CD4-positive, alpha-beta T cell treated with Interleukin-15 for 4 hours (primary cell): Measurements from ENCODE around the gene CFAP99.

Experiments used
- DNase-seq: peaks from one replicate; pipeline ENCODE4 v3.0.0-alpha.2; 2020; ENCODE audit warnings: low spot score

Gene CFAP99

DNA sequence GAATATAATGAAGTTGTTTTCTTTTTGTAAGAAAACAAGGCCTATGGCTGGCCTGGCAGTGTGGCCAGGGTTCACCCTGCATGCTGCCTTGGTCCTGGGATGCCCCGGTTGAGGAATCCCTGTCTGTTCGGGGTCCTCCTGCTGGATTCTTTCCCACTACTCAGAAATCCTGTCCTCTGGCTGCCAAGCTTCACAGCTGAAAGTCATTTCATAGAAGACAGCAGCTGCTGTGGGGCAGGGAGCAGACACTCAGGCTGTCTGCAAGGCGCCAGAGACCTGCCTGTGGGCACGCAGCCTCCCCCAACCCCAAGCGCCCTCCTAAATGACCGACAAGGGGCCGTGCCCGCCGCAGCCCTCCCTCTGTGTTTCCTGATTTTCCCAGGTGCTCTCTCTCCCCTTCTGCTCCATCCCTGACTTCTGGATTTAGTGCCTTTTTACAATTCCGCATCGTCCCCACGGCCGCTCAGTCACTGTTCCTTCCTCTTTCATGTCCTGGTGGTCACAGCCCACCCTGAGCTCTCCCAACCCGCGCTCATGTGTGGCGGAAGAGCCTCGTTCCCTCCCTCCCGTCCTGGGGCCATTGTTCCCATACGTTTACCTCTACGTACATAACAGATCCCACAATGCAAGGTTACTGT lies 27.9 kb upstream of the CFAP99 start:
- DNase-seq = no peak

DNA sequence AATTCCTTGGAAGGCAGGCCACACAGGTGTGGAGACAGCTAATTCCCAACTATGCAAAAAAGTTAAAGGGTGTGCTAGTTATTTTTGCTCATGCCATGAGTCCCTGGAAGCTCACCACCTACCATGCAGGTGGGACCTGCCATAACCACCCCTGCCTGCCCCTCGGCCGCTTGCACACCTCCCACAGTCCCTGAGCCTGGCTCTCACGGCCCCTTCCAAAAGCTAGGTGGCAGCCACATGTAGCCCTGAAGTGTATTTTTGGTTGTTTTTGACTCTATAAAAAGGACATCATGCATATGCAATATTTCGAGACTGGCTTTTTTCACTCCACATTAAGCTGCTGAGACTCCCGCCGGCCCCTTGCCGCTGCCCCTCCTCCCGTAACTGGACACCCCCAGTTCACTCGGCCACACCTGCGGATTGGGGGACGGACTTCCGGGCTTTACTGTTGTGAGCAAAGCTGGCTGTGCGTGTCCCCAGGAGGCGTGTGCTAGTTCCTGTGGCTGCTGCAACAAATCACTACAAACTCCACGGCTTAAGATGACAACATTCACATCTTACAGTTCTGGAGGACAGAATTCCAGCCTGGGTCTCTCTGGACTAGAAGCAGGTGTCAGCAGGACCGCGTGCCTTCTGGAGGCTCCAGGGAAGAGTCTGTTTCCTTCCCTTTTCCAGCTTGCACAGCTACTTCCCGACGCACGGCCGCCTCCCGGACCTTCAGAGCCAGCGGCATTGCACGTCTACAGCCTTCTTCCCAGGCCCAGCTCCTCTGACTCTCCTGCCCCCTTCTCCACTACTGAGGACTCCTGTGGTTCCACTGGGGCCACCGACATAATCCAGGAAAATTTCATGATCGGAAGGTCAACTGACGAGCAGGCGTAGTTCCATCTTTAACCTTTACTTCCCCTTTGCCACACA lies 25.1 kb upstream of the CFAP99 start:
- no peak for DNase-seq

DNA sequence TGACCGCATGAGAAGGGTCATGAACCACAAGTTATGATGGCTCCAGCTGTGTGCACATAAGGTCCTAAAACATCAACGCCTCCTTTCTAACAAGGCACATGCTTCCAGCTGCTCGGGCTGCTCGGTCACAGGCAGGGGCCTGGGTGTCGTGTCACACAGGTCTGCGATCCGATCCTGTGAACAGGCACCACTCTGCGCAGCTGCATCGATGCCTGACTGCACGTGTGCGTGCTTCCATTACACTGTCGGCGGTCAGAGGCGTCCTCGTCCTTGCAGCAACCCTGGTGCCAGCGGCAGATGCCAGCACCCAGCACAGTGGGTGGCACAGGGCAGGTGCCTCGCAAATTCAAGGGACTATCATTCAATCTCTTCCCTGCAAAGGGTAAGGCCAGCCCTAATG lies 24.2 kb upstream of the CFAP99 start:
- DNase-seq = no peak

DNA sequence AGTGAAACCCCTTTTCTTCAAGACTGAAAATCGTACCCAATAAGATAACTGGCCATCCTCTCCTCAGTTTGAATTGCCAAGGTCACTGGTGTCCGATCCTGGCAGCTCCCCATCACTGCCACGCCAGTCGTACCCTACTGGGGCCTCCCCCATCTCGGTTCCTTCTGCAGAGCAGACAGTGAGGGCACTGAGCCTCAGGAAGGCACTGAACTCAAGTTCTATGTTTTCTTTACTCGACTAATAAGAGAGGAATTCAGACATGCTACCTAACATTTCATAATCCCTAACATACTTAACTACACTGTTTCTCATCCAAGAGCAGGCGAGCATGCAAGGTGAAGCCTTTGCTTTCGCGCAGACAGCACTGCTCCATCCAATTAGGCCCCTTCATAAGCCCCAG lies 23.7 kb upstream of the CFAP99 start:
- DNase-seq = no peak

DNA sequence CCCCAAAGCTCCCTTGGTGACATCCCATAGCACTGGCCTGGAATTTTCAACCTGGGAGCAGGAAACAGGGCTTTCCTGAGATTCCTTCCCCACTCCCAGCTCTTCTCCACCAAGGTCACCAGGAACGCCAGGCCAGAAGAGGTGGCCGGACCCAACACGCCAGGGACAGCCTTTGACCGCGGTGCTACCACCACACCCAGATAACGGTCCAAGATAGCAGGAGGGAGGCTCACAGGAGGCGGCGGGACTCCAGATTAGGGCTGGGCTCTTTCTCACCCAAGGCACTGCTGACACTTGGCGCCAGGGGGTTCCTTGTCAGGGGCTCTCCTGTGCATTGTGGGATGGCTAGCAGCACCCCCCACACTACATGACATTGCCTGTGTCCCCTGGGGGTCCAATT lies 23.2 kb upstream of the CFAP99 start:
- DNase-seq = no peak

DNA sequence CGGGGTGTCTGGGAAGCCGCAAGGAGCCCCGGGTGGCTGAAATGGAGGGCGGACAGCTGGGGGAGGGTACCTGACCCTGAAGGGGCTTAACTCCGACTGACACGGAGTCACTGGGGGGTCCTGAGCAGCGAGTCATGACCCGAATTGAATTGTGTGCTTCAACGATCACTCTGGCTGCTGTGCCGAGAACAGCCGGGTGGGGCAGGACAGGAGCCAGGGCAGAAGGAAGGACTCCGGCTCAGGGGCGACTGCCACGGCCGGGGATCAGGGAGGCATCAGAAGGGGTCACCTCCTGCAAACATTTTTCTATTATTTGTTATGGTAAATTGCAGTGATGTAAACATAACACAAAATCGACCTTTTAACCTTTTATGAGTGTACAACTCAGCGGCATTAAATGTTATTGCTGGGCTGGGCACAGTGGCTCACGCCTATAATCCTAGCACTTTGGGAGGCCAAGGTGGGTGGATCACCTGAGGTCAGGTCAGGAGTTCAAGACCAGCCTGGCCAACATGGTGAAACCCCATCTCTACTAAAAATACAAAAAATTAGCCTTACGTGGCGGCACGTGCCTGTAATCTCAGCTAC lies 21.9 kb upstream of the CFAP99 start:
- no peak for DNase-seq

DNA sequence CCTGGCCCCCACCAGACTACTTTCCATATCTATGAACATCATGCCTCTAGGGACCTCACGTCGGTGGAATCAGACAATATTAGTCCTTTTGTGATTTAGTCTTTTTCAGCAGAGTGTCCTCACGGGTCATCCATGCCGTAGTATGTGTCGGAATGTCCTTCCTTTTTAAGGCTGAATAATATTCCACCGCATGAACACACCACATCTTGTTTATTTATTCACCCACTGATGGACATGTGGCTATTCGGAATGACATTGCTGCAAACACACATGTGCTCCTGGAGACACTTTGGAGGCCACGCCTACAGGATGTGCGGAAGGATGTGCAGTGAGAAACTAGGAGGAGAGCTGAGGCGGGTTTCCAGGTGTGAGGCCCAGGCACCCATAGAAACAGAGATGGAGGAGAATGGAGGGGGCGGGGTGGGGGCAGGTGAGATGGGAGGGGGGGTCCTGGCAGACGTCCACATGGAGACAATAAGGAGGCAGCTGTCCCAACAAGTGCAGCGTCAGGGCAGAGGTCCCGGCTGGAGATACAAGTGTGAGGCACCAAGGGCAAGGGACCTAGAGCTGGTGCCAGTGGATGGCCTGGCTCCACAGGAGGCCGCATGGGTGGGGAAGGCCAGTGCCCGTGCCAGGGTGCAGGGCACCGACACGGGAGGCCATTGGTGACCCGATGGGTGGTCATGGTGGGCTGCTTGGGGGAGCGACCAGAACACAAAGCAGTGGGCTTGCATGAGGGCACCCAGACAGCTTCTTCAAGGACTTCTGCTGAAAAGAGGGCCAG lies 21.0 kb upstream of the CFAP99 start:
- DNase-seq = no peak

DNA sequence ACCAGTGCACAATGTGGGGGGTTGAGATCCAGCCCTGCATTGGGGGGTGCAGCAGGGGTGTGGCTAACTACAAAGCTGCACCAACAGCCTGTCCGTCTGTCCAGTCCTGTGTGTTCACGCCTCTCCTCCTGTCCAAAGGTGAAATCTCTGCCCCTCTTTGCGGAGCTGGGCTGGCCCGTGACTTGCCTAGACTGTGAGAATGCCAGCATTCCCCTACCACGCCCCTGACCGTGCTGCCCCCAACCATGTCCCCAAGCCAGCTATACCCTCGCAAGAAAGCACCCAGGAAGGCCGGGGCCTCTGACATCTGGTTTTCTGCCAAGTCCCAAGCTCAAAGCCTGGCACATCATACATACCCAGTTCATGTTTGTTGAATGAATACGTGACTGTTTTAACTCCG lies 19.5 kb upstream of the CFAP99 start:
- DNase-seq = no peak

DNA sequence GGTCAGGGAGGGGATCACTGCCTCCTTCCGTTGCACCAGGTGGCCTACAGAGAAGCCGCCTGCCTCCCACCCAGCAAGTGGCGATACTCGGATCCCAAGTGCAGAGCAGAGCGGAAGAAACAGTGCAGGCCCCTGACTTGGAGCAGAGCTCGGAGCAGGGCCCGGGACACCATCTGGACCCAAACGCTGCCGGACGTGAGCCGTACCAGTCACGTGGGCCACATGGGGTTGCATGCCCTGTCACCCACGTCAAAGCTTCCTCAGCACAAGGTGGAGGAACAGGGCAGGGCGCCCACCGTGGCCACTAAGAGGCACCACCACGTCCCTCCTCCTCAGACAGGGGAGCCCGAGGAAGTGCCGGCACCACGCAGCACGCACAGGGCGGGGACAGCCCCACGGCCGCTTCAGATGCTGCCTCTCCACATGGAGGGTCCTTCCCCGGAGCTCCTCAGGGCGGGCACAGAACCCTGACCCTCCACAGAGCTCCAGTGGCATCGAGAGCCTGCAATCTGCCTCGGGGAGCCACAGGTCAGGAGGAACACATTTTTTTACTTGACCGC lies 19.0 kb upstream of the CFAP99 start:
- no peak for DNase-seq

DNA sequence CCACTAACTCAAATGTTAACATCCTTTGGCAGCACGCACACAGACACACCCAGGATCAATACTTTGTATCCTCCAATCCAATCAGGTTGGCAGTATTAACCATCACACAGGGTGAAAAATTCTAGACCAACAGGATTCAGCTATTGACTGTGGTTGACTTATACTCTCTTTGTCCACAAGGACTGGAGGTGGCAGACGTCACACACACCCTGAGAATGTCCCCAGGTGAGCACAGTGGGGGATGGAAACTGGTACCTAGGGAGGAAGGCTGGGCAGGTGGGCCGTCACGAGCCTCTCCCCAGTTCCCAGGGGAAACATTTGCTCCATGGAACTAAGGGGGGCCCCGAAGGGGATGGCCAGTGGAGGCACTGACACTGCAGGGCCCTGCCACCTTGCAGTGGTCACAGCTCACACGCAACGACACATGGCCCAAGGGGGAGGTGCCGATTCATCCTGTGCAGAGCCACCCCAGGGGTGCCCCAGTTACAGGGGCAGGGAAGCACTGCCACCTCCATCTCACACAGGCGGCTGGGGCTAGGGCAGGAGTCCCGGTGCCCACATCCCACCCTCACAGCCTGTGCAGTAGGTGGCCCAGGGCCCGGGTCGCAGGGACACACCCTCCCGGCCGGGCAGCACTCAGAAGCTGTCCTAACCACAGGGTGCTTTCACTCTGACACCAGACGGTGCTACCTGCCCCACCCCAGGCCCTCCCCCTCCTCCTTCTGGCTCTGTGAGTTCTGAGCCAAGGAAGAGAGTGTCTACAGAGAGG lies 17.7 kb upstream of the CFAP99 start:
- no peak for DNase-seq

DNA sequence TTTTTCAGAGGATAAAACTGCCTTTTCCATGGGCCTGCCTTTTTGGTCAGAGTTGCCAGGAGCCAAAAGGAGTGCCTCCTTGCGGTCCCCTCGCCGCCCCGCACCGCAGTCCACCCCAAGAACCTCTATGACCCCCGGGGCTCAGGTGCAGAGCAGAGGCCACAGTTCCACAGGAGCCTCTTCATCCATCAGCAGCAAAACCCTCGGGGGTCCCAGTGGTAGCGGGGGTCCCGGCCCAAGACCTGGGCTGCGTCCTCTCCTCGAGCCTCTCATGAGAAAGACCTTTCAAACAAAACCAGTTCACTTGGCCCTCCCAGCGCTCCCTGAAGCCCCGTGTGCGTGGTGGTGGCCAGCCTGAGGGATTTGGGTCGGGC lies 17.2 kb upstream of the CFAP99 start:
- DNase-seq = no peak

DNA sequence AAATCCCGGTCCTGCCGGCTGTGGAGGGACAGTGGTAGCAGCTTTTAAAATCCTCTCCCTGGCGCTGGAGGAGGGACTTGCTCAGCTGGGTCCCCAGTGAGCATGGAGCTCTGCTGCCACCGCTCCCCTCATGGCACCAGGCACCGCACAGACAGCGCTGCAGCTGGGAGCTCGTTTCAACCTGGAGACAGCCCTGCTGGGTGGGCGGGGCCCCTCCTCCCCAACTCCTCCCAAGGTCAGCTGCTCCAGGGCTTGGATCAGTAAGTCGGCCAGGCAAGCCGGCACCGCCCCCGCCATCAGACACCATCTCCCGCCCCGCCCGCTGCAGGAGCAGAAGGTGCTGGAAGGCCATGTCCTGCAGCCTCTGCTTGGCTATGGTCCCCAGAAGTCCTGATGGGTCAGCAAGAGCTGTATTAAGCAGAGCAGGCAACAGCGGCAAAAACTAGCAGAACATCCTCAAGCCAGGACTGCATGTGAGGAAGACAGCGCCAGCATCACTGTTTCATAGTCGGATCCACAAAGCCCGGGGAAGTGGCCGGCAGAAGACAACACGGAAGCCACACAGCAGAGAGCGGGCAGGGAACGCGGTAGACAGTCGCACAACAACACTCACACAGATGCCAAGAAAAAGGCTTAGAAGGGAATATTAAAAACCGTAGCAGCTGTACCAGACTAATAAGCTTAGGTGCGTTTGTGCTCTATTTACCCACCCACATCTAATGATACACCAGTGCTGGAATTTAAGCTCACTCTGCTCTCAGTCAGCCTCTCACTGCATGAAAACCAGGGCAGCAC lies 16.5 kb upstream of the CFAP99 start:
- no peak for DNase-seq

DNA sequence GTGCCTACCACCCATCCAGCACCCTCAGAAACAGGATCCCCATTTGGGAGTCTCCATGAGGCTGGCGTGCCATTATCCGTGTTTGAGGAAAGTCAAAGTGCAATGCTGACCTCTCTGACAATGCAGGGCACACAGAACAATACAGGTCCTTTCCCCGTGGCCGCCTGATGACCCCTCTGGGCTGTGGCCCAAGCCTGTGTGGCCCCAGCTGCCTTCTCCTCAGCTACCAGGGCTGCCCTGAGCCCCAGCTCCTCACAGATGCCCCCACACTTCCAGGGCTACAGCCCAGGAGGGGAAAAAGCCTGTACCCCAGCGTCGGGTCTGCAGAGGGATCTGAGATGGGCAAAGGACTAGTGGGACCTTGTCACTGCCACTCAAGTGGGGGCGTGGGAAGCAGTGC lies 15.8 kb upstream of the CFAP99 start:
- no peak for DNase-seq

DNA sequence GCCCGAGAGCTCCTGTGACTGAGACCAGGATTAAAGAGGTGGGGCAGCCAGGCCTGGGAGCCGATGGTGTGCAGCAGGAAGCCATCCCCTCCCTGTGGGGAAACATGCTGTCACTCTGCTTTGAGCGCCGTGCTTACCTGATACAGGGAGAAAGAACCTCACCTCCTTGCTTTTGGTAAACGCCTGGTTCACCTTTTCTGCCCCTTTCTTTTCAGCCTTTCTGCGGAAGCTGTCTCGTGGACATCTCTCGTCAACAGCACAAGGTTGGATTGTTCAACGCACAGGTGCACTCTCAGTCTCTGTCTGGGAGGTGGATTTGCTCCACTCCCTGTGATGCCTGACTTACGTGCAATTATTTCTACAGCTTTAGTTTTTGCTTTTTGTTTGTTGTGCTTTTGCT lies 12.3 kb upstream of the CFAP99 start:
- no peak for DNase-seq

DNA sequence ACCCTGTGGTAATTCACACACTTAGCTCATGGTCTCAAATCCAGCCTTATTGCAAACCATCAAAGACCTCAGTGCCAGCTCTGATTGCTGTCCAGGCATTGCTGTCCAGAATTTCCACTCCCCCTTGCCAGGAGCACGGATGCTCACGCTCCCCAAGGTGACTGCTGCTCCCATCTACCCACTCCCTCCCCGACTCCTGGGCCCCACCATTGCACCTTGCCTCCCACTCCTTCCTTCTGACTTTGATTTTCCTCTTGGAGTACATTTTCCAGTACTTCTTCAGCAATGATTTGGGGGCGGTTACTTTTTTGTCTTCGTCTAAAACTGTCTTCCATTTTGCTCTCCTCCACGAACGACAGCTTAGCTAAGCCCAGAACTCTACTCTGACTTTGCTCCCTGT lies 11.8 kb upstream of the CFAP99 start:
- no peak for DNase-seq

DNA sequence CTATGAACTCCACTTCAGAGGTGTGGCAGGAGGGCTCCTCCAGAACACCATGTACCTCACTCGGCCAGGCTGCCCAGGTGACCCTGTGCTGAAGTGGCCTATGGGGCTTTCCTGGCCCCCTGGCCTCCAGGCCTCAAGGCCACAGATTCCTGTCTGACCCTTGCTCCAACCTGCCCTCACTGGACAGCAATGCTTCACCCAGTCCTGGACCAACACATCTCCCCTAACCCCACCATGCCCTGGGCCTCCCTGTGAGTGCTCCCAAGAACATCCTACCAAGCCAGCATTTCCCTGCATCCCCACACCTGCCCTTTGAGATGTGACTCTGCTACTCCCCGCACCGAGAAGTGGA lies 10.8 kb upstream of the CFAP99 start:
- DNase-seq = no peak

DNA sequence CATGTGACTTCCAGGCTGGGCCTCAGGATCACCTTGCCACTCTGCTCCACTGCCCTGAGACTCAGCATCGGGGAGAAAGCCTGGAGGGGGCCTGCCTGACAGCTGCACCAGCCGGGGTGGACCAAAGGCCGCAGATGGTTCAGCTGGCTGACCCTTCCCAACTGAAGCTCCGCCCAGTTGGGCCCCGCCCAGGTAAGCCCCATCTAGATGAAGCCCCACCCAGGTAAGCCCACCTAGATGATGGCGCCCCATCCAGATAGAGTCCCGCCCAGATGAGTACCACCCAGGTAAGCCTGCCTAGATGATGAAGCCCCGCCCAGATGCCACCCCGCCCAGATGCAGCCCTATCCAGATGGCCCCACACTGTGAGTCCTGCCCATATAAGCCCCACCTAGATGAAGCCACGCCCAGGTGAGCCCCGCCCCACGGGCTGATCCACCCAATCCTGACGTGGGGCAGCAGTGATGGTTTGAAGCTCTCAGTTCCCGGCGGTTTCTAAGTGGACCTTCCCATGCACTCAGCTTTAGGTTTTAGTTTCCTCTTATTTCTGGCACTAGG lies 10.3 kb upstream of the CFAP99 start:
- DNase-seq = no peak

DNA sequence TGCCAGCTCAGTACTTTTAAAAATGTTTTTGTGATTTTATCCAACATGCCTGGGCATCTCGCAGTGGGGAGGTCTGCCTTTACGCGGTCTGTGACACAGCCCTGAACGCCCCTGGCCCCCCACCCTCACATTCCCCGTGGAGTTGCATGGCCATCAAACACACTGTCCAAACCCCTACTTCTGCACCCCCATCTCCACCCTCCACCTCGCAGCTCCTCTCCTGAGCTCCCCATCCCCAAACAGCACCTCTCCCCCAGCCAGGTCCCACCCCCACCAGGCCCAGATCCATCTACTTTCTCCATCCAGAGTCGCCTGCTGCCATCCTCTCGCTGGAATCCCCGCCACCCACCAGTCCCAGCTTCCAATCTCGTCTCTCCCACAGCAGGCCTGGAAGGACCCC lies 9.8 kb upstream of the CFAP99 start:
- DNase-seq = no peak

DNA sequence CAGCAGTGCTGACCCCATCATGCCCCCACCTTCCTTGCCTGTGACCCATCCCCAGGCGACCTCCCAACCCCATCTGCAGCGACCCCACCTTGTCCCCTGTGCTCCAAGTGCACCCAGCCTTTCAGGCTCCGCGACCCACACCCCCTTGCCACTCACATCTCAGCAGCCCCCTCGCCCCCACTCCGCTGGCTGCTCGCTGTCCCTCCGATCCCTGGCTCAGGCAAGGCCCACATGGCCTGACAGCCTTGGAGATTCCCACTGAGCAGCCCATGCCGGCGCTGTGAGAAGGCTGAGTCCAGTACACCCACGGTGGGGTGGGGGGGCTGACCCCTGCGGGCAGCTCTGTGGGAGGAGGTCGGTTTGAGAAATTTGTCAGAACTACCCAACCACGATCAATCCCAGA lies 9.4 kb upstream of the CFAP99 start:
- no peak for DNase-seq

DNA sequence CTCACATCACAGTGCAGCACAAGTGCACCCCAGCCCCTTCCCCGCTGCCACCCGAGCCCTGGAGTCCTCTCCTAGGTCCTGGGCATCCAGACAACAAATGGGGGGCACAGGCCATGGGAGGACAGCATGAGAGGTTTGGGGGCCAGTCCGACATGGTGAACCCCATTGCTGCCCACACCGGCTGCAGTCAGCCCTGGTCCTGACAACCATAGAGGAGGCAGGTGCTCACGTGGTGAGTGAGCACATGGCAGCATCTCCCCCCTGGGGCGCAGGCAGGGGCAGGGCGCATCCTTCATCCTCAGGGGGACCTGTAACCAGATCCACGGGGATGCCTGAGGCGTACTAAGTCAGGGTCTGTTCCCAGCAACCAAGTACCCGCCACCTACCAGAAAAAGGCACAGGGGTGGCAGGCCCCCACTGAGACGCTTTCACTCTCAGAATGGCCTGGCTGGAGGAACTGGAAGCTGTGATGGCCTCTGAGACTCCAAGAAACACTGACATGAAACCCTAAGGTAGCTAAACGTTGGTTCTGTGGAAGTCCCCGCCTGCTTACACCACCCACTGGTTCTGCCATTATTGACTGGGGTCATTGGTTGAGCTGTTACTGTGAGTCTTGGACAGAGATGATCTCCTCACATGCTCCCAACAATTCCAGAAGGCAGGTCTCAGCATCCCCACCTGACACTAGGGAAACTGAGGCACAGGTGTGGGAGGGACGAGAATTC lies 6.8 kb upstream of the CFAP99 start:
- no peak for DNase-seq
